ENCODE results near the gene TNS2.

DNA sequence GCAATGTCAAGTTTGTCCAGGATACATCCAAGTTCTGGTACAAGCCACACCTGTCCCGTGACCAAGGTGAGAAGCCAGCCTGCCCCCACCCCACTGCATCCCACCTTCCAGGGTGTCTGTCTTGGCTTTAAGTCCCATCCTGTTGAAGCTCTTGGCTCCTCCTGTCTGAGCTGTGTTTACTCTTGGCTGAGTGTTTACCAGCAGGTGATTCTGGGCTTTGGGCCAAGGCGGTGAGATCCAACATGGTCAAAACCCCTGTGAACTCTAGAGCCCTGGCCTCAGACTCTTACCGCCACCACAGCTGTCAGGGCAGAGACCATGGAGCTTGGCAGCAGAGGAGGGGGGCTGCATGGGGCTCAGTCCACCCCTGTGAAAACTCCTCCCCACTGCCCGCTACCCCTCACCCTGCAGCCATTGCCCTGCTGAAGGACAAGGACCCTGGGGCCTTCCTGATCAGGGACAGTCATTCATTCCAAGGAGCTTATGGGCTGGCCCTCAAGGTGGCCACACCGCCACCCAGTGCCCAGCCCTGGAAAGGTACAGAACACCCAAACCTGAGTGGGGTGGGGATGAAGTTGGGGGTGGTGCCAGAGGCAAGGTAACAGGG lies 11.6 kb downstream of the TNS2 start:
- TF ChIP-seq, protein P1, sequence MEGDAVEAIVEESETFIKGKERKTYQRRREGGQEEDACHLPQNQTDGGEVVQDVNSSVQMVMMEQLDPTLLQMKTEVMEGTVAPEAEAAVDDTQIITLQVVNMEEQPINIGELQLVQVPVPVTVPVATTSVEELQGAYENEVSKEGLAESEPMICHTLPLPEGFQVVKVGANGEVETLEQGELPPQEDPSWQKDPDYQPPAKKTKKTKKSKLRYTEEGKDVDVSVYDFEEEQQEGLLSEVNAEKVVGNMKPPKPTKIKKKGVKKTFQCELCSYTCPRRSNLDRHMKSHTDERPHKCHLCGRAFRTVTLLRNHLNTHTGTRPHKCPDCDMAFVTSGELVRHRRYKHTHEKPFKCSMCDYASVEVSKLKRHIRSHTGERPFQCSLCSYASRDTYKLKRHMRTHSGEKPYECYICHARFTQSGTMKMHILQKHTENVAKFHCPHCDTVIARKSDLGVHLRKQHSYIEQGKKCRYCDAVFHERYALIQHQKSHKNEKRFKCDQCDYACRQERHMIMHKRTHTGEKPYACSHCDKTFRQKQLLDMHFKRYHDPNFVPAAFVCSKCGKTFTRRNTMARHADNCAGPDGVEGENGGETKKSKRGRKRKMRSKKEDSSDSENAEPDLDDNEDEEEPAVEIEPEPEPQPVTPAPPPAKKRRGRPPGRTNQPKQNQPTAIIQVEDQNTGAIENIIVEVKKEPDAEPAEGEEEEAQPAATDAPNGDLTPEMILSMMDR (CRISPR knock-in tag; IDR thresholded peaks at IDR 0.05) = peak; percentile 69
- TF ChIP-seq, protein P2, sequence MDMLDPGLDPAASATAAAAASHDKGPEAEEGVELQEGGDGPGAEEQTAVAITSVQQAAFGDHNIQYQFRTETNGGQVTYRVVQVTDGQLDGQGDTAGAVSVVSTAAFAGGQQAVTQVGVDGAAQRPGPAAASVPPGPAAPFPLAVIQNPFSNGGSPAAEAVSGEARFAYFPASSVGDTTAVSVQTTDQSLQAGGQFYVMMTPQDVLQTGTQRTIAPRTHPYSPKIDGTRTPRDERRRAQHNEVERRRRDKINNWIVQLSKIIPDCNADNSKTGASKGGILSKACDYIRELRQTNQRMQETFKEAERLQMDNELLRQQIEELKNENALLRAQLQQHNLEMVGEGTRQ (IDR thresholded peaks at IDR 0.05; ENCODE audit: low read depth, low read length) = no peak
- TF ChIP-seq, protein P2 (CRISPR knock-in tag; IDR thresholded peaks at IDR 0.05; ENCODE audit: borderline replicate concordance) = no peak
- no peak for TF ChIP-seq RFX5 (IDR thresholded peaks at IDR 0.05; ENCODE audit: low read depth, low read length)
- no peak for TF ChIP-seq STAT5B (CRISPR knock-in tag; IDR thresholded peaks at IDR 0.05)
- TF ChIP-seq PHF5A (CRISPR knock-in tag; IDR thresholded peaks at IDR 0.05; ENCODE audit: low read depth, unreplicated experiment) = no peak
- no peak; the same call in 1 of the 2 replicates for TF ChIP-seq POLR2AphosphoS5 (IDR thresholded peaks at IDR 0.05; ENCODE audit: low read depth, low read length)
- TF ChIP-seq, protein P3, sequence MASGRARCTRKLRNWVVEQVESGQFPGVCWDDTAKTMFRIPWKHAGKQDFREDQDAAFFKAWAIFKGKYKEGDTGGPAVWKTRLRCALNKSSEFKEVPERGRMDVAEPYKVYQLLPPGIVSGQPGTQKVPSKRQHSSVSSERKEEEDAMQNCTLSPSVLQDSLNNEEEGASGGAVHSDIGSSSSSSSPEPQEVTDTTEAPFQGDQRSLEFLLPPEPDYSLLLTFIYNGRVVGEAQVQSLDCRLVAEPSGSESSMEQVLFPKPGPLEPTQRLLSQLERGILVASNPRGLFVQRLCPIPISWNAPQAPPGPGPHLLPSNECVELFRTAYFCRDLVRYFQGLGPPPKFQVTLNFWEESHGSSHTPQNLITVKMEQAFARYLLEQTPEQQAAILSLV (CRISPR knock-in tag; IDR thresholded peaks at IDR 0.05; ENCODE audit: borderline replicate concordance) = peak; percentile 42; the same call in 1 of the 2 replicates
- no peak for TF ChIP-seq ZNF678 (CRISPR knock-in tag; IDR thresholded peaks at IDR 0.05)
- TF ChIP-seq ETV6 (CRISPR knock-in tag; conservative IDR thresholded peaks at IDR 0.05) = no peak

Measured in HepG2 (cell line).